GM12878 (cell line): ENCODE measurements around the gene KLHL22. TPM values are rescaled to one million over a fixed set of nuclear protein-coding genes. Genes with fewer than 3 reads are reported as not detected.

Experiments used
- ATAC-seq: fragments of 200-7000 bp; cut with Tn5 transposase; 3 replicates; pipeline ENCODE4 v1.9.1; 2020; ENCODE audit warnings: mild to moderate bottlenecking, moderate library complexity
- BruUV-seq: library from RNA; stranded (reverse); fragments of 400-500 nt; replicated peaks from 2 replicates; lab custom pipeline; 2021; lab: Mats Ljungman, UMichigan
- CTCF ChIA-PET: fragments of 300-600 bp; sonication (Branson Sonifier 250); formaldehyde crosslinking; extraction: SDS; loops from one replicate; lab custom pipeline; 2021; ENCODE audit warnings: inconsistent platforms; lab: Yijun Ruan, JAX
- POLR2A ChIA-PET: fragments of 350-600 bp; formaldehyde crosslinking; extraction: SDS; loops from one replicate; lab custom pipeline; 2021; ENCODE audit warnings: inconsistent platforms; lab: Charles Lee
- RAD21 ChIA-PET: fragments of 300-600 bp; sonication (Branson Sonifier 250); formaldehyde crosslinking; loops from one replicate; lab custom pipeline; 2023; ENCODE audit warnings: antibody characterized with exemption; ENCODE audit not compliant: unreplicated experiment; lab: Charles Lee
- SMC1A ChIA-PET: fragments of 300-600 bp; sonication (Branson Sonifier 250); formaldehyde crosslinking; loops from one replicate; lab custom pipeline; 2023; ENCODE audit not compliant: unreplicated experiment, uncharacterized antibody; lab: Charles Lee
- DNase-seq: peaks from one replicate; pipeline ENCODE4 v3.0.0-alpha.2; 2011; ENCODE audit warnings: low read depth, low spot score
- FAIRE-seq: peaks from 3 replicates; lab custom pipeline; 2011; peaks lifted over from hg19 to GRCh38; lab: Jason Lieb, UNC
- H2AFZ ChIP-seq: 2 replicates; pipeline ENCODE4 v1.6.0; 2011; ENCODE audit warnings: low read depth, low read length, control low read depth; ENCODE audit not compliant: control insufficient read depth
- H3K27ac ChIP-seq: 2 replicates; pipeline ENCODE4 v1.5.1; 2011; ENCODE audit warnings: control low read depth; ENCODE audit not compliant: control insufficient read depth, insufficient read depth
- H3K27me3 ChIP-seq, 2 experiments: replicated peaks in 1 of 2; 2 replicates each; pipeline versions ENCODE4 v1.6.0 to v1.6.1; 2011; ENCODE audit warnings: low read length in 1 of 2; ENCODE audit not compliant: control insufficient read depth in 2 of 2, insufficient read depth in 2 of 2
- H3K36me3 ChIP-seq, 2 experiments: 2 replicates each; pipeline ENCODE4 v1.5.1; 2011; ENCODE audit warnings: low read length in 1 of 2; ENCODE audit not compliant: control insufficient read depth in 2 of 2, insufficient read depth in 2 of 2
- H3K4me1 ChIP-seq: 2 replicates; pipeline ENCODE4 v1.6.1; 2011; ENCODE audit warnings: mild to moderate bottlenecking, low read length, moderate library complexity, mixed read lengths; ENCODE audit not compliant: control insufficient read depth, insufficient read depth
- H3K4me2 ChIP-seq: 2 replicates; pipeline ENCODE4 v1.6.0; 2011; ENCODE audit warnings: control low read depth; ENCODE audit not compliant: control insufficient read depth, insufficient read depth
- H3K4me3 ChIP-seq: fragments of 200-600 bp; sonication (generic); 2 replicates; pipeline ENCODE4 v1.5.1; 2016
- H3K79me2 ChIP-seq: 2 replicates; pipeline ENCODE4 v1.6.0; 2011; ENCODE audit warnings: low read length; ENCODE audit not compliant: control insufficient read depth, insufficient read depth
- H3K9ac ChIP-seq: 2 replicates; pipeline ENCODE4 v1.8.0; 2011; ENCODE audit warnings: low read length, control low read depth, mixed read lengths; ENCODE audit not compliant: control insufficient read depth, insufficient read depth
- H3K9me3 ChIP-seq: replicated peaks from 3 replicates; pipeline ENCODE4 v1.5.1; 2011; ENCODE audit warnings: mild to moderate bottlenecking, low read length; ENCODE audit not compliant: control insufficient read depth, insufficient read depth
- H4K20me1 ChIP-seq: 2 replicates; pipeline ENCODE4 v1.6.0; 2011; ENCODE audit not compliant: control insufficient read depth, insufficient read depth
- BCL11A ChIP-seq: IDR thresholded peaks from 2 replicates; pipeline ENCODE4 v1.6.1; 2011; ENCODE audit warnings: low read depth, low read length
- BRCA1 ChIP-seq: IDR thresholded peaks from 2 replicates; pipeline ENCODE4 v1.6.1; 2011; ENCODE audit warnings: low read depth, low read length, improper control_type of control experiment
- CHD1 ChIP-seq: IDR thresholded peaks from 2 replicates; pipeline ENCODE4 v1.6.1; 2012; ENCODE audit warnings: low read depth, low read length, improper control_type of control experiment
- EGR1 ChIP-seq, 2 experiments: IDR thresholded peaks; 1 replicate in 1 of 2; 2 replicates in 1 of 2; pipeline ENCODE4 v1.6.1; 2011 to 2012; ENCODE audit warnings: low read depth in 2 of 2, low read length in 2 of 2, borderline replicate concordance in 1 of 2, mild to moderate bottlenecking in 1 of 2, moderate library complexity in 1 of 2
- ETV6 ChIP-seq, 2 experiments: fragments of 450-650 bp in 1 of 2; IDR thresholded peaks in 1 of 2; conservative IDR thresholded peaks in 1 of 2; 2 replicates each; pipeline ENCODE4 v1.6.1; 2014; ENCODE audit warnings: antibody characterized with exemption in 1 of 2, borderline replicate concordance in 1 of 2, low read depth in 1 of 2, mild to moderate bottlenecking in 1 of 2, moderate library complexity in 1 of 2
- MYC ChIP-seq: IDR thresholded peaks from 2 replicates; pipeline ENCODE4 v1.6.1; 2011; ENCODE audit warnings: mild to moderate bottlenecking, low read length, moderate library complexity, inconsistent platforms; ENCODE audit not compliant: insufficient read depth, insufficient replicate concordance, insufficient read length, severe bottlenecking
- NFYA ChIP-seq: IDR thresholded peaks from 2 replicates; pipeline ENCODE4 v1.6.1; 2011; ENCODE audit warnings: low read depth, mild to moderate bottlenecking, low read length, improper control_type of control experiment, borderline replicate concordance
- NFYB ChIP-seq: IDR thresholded peaks from 2 replicates; pipeline ENCODE4 v1.6.1; 2011; ENCODE audit warnings: low read depth, mild to moderate bottlenecking, low read length, improper control_type of control experiment, moderate library complexity; ENCODE audit not compliant: insufficient read depth
- NR2F1 ChIP-seq: fragments of 450-650 bp; conservative IDR thresholded peaks from 2 replicates; pipeline ENCODE4 v1.6.1; 2017; ENCODE audit warnings: mild to moderate bottlenecking
- TCF7 ChIP-seq: IDR thresholded peaks from 2 replicates; pipeline ENCODE4 v1.6.1; 2014; ENCODE audit warnings: antibody characterized with exemption, borderline replicate concordance
- in situ Hi-C: fragments of 300-500 bp; cut with MboI; formaldehyde crosslinking; loops from 9 replicates; pipeline ENCODE4 v1.14.3; 2018; ENCODE audit warnings: mixed read lengths
- intact Hi-C: fragments of 100-400 bp; cut with micrococcal nuclease; formaldehyde crosslinking; loops from one replicate; pipeline ENCODE4 v1.14.2; 2022; ENCODE audit not compliant: unreplicated experiment
- polyA plus RNA-seq, 11 experiments: library from polyadenylated mRNA; depleted of rRNA in 4 of 11; unstranded in 6 of 11; stranded (reverse) in 5 of 11; fragments of >200 nt; fragmentation: Nextera tagmentation in 4 of 11; fragmentation: Illumina TruSeq in 1 of 11; extraction: Ambion mirVana in 4 of 11; extraction: Trizol in 1 of 11; gene quantifications; 1 replicate in 1 of 11; 2 replicates in 10 of 11; pipeline versions ENCODE4 v1.2.1 to v1.2.3, GENCODE V29; 2011 to 2016; ENCODE audit warnings: inconsistent platforms in 2 of 11, missing spikeins in 2 of 11, low read depth in 1 of 11
- total RNA-seq, 4 experiments: library from RNA; depleted of rRNA in 3 of 4; stranded (reverse); fragments of >200 nt in 3 of 4; fragmentation: Illumina TruSeq in 1 of 4; extraction: Trizol in 1 of 4; gene quantifications; 2 replicates each; pipeline versions ENCODE4 v1.2.1 to v1.2.3, GENCODE V29; 2013 to 2021
- TF ChIP-seq, protein P1 (sequence below): IDR thresholded peaks from 2 replicates; pipeline ENCODE4 v1.6.1; 2012; ENCODE audit warnings: low read depth, low read length, improper control_type of control experiment
- TF ChIP-seq, protein P2 (sequence below): fragments of 450-650 bp; IDR thresholded peaks from 2 replicates; pipeline ENCODE4 v1.6.1; 2016; ENCODE audit warnings: mild to moderate bottlenecking
- TF ChIP-seq, protein P3 (sequence below): fragments of 450-650 bp; conservative IDR thresholded peaks from 2 replicates; pipeline ENCODE4 v1.6.1; 2017; ENCODE audit warnings: mild to moderate bottlenecking, moderate library complexity
- TF ChIP-seq, protein P4 (sequence below): IDR thresholded peaks from 2 replicates; pipeline ENCODE4 v1.6.1; 2011; ENCODE audit warnings: borderline replicate concordance, low read depth, mild to moderate bottlenecking, moderate library complexity, mixed read lengths, low read length; ENCODE audit not compliant: insufficient read depth; ENCODE audit errors: extremely low read length

Gene KLHL22
- total and polyA plus RNA-seq, 10 of the 15 experiments (the other 5 are each of a cell fraction or from before 2014, with no cell fraction given): 0.06 to 22.1 (median 14.2) TPM

DNA sequence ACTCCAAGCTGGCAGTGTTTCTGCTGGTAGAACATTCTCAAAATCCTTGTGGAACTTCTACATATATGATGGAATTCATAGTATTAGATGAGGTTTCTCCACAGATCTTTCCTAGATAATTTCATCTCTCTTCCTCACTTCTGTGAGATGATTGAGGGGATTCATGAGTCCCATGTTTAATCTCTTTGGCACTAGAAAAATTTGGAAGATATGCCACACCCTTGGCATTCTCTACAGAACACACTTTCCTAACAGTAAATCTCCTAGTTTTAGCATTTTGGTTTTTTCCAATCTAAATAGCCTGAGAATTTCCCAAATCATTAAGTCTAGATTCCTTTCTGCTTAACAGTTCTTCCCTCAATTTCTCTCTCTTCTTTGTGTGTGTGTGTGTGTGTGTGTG is 47.1 kb upstream of the KLHL22 start:
- Histone ChIP-seq H3K27me3 (no peaks in the 10 kb centered on the region), H3K9me3 (no peaks in the 10 kb centered on the region), H2AFZ (no peak overlapping the region), H3K79me2 (peaks cover 8% of the 10 kb centered on the region), H3K4me3 (no peak overlapping the region), H3K27ac (no peak overlapping the region), H3K36me3 (peaks cover 12 to 30% of the 10 kb centered on the region in 2 experiments), H3K9ac (no peak overlapping the region), H3K4me1 (no peaks in the 10 kb centered on the region), H3K4me2 (no peak overlapping the region), H4K20me1 (0 out of 2 replicates have a peak, but pooled peaks cover 3% of the 10 kb centered on the region)
- no peak for DNase-seq
- no TSS peak for BruUV-seq
- FAIRE-seq: no peak
- POLR2A ChIA-PET: no interaction called here
- no peak for ATAC-seq
- intact Hi-C loops (no loop called here), in situ Hi-C loops (no loop called here)
- CTCF ChIA-PET: no interaction called here
- SMC1A ChIA-PET: interaction anchor here (1.5 kb wide), 1 partner anchor 34 kb away, joined by 3 read pairs; no protein-coding TSS in a partner anchor
- TF ChIP-seq, protein P1, sequence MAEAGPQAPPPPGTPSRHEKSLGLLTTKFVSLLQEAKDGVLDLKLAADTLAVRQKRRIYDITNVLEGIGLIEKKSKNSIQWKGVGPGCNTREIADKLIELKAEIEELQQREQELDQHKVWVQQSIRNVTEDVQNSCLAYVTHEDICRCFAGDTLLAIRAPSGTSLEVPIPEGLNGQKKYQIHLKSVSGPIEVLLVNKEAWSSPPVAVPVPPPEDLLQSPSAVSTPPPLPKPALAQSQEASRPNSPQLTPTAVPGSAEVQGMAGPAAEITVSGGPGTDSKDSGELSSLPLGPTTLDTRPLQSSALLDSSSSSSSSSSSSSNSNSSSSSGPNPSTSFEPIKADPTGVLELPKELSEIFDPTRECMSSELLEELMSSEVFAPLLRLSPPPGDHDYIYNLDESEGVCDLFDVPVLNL: no peak
- TF ChIP-seq NFYA: no peak
- TF ChIP-seq, protein P2, sequence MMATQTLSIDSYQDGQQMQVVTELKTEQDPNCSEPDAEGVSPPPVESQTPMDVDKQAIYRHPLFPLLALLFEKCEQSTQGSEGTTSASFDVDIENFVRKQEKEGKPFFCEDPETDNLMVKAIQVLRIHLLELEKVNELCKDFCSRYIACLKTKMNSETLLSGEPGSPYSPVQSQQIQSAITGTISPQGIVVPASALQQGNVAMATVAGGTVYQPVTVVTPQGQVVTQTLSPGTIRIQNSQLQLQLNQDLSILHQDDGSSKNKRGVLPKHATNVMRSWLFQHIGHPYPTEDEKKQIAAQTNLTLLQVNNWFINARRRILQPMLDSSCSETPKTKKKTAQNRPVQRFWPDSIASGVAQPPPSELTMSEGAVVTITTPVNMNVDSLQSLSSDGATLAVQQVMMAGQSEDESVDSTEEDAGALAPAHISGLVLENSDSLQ: no peak
- TF ChIP-seq NFYB: no peak
- TF ChIP-seq MYC: no peak
- TF ChIP-seq BRCA1: no peak
- TF ChIP-seq, protein P3, sequence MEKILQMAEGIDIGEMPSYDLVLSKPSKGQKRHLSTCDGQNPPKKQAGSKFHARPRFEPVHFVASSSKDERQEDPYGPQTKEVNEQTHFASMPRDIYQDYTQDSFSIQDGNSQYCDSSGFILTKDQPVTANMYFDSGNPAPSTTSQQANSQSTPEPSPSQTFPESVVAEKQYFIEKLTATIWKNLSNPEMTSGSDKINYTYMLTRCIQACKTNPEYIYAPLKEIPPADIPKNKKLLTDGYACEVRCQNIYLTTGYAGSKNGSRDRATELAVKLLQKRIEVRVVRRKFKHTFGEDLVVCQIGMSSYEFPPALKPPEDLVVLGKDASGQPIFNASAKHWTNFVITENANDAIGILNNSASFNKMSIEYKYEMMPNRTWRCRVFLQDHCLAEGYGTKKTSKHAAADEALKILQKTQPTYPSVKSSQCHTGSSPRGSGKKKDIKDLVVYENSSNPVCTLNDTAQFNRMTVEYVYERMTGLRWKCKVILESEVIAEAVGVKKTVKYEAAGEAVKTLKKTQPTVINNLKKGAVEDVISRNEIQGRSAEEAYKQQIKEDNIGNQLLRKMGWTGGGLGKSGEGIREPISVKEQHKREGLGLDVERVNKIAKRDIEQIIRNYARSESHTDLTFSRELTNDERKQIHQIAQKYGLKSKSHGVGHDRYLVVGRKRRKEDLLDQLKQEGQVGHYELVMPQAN: no peak
- TF ChIP-seq EGR1 (IDR thresholded peaks at IDR 0.05; ENCODE audit: borderline replicate concordance in 1 of 2, low read depth in 2 of 2, low read length in 2 of 2): no peak
- TF ChIP-seq, protein P4, sequence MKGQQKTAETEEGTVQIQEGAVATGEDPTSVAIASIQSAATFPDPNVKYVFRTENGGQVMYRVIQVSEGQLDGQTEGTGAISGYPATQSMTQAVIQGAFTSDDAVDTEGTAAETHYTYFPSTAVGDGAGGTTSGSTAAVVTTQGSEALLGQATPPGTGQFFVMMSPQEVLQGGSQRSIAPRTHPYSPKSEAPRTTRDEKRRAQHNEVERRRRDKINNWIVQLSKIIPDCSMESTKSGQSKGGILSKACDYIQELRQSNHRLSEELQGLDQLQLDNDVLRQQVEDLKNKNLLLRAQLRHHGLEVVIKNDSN: no peak
- no peak for TF ChIP-seq BCL11A
- TF ChIP-seq CHD1: no peak
- no peak for TF ChIP-seq TCF7
- no peak for TF ChIP-seq NR2F1
- TF ChIP-seq ETV6 (conservative IDR thresholded peaks at IDR 0.05 in 1 of 2, IDR thresholded peaks at IDR 0.05 in 1 of 2; ENCODE audit: borderline replicate concordance in 1 of 2, low read depth in 1 of 2): no peak
- RAD21 ChIA-PET: no interaction called here
